Dedifferentiated amniotic fluid mesenchymal stem cell (primary cell): ENCODE data around the gene CARD14.

Experiments
- DNase-seq: peaks from one replicate; pipeline ENCODE4 v3.0.0-alpha.2; 2016; ENCODE audit errors: extremely low spot score

The CARD14 gene

GRCh38 chr17:80210348-80211108 is 40.7 kb downstream of the CARD14 start:
- no peak for DNase-seq

- no peak for DNase-seq
Measured at GRCh38 chr17:80212109-80212508, 42.3 kb downstream of the CARD14 start.

- DNase-seq, result no peak
Measured at GRCh38 chr17:80212511-80212910, 42.7 kb downstream of the CARD14 start.

GRCh38 chr17:80212962-80213642 is 43.3 kb downstream of the CARD14 start:
- DNase-seq, result no peak

- no peak for DNase-seq
Measured at GRCh38 chr17:80213643-80213975, 43.8 kb downstream of the CARD14 start.

- DNase-seq, result no peak
Measured at GRCh38 chr17:80214012-80214877, 44.4 kb downstream of the CARD14 start.

- DNase-seq, result no peak
Measured at GRCh38 chr17:80214878-80215210, 45.0 kb downstream of the CARD14 start.

- no peak for DNase-seq
Measured at GRCh38 chr17:80216473-80217456, 46.9 kb downstream of the CARD14 start.

GRCh38 chr17:80217703-80218362 is 48.0 kb downstream of the CARD14 start:
- no peak for DNase-seq

- DNase-seq, result no peak
Measured at GRCh38 chr17:80218391-80218790, 48.6 kb downstream of the CARD14 start.

GRCh38 chr17:80219013-80219762 is 49.4 kb downstream of the CARD14 start:
- peak; percentile 36 for DNase-seq

GRCh38 chr17:80219763-80220053 is 49.9 kb downstream of the CARD14 start:
- no peak for DNase-seq

- peak; percentile 44 for DNase-seq
Measured at GRCh38 chr17:80220054-80220735, 50.4 kb downstream of the CARD14 start, which contains the start of the genes SGSH and SLC26A11. Gene SGSH (minus strand): TSS chr17:80220333. CDS start chr17:80220313, 20 bp downstream. Gene SLC26A11 (plus strand): TSS chr17:80220427. CDS start chr17:80221561, 1,134 bp downstream.

- DNase-seq, result no peak
Measured at GRCh38 chr17:80220736-80221215, 50.9 kb downstream of the CARD14 start.

- DNase-seq, result no peak
Measured at GRCh38 chr17:80221351-80222105, 51.7 kb downstream of the CARD14 start.

- no peak for DNase-seq
Measured at GRCh38 chr17:80222376-80223141, 52.7 kb downstream of the CARD14 start.

GRCh38 chr17:80223142-80223815 is 53.4 kb downstream of the CARD14 start:
- no peak for DNase-seq
